SU-DHL-6 (cell line): ENCODE data around the gene UMODL1.

ENCODE experiments used
- H2AFZ ChIP-seq: fragments of 200-600 bp; sonication (generic); 2 replicates; pipeline ENCODE4 v1.6.1; 2014; ENCODE audit warnings: low read depth, mild to moderate bottlenecking, moderate library complexity, mixed read lengths, antibody characterized with exemption, low read length; ENCODE audit not compliant: severe bottlenecking
- H3F3A ChIP-seq: fragments of 200-600 bp; shearing (Covaris generic); 2 replicates; pipeline ENCODE4 v1.6.0; 2016; ENCODE audit warnings: antibody characterized with exemption, mild to moderate bottlenecking; ENCODE audit not compliant: insufficient read depth
- H3K27ac ChIP-seq: fragments of 200-600 bp; sonication (generic); 2 replicates; pipeline ENCODE4 v1.5.1; 2016; ENCODE audit warnings: low read depth, mild to moderate bottlenecking, low read length, moderate library complexity, mixed read lengths
- H3K27me3 ChIP-seq: fragments of 200-600 bp; sonication (generic), shearing (Covaris generic); 2 replicates; pipeline ENCODE4 v1.6.0; 2014; ENCODE audit warnings: mild to moderate bottlenecking, low read length
- H3K36me3 ChIP-seq: fragments of 200-600 bp; sonication (generic); 2 replicates; pipeline ENCODE4 v1.6.1; 2014; ENCODE audit warnings: mild to moderate bottlenecking, low read length, mixed read lengths
- H3K4me2 ChIP-seq: fragments of 300-600, 200-600 bp; shearing (Covaris generic), sonication (generic); 2 replicates; pipeline ENCODE4 v1.6.0; 2014; ENCODE audit warnings: low read length, low read depth, mild to moderate bottlenecking; ENCODE audit not compliant: poor library complexity, severe bottlenecking
- H3K4me3 ChIP-seq: fragments of 200-600 bp; sonication (generic); 2 replicates; pipeline ENCODE4 v1.5.1; 2014; ENCODE audit warnings: antibody characterized with exemption, low read length, mild to moderate bottlenecking, mixed read lengths; ENCODE audit not compliant: insufficient read depth, poor library complexity, severe bottlenecking
- H3K79me2 ChIP-seq: fragments of 200-600 bp; sonication (generic); 2 replicates; pipeline ENCODE4 v1.6.1; 2014; ENCODE audit warnings: mild to moderate bottlenecking, low read length, moderate library complexity; ENCODE audit not compliant: insufficient read depth
- H3K9ac ChIP-seq: fragments of 200-600 bp; sonication (generic); 2 replicates; pipeline ENCODE4 v1.7.0; 2014; ENCODE audit warnings: mild to moderate bottlenecking, low read length
- H3K9me2 ChIP-seq: fragments of 200-600 bp; sonication (generic); replicated peaks from 2 replicates; pipeline ENCODE4 v1.6.1; 2014; ENCODE audit warnings: low read length; ENCODE audit not compliant: insufficient read depth
- H3K9me3 ChIP-seq: fragments of 200-600 bp; sonication (generic); 2 replicates; pipeline ENCODE4 v1.6.1; 2014; ENCODE audit warnings: low read length, mixed read lengths; ENCODE audit not compliant: insufficient read depth
- H4K20me1 ChIP-seq: fragments of 200-600 bp; sonication (generic); 2 replicates; pipeline ENCODE4 v1.6.1; 2014; ENCODE audit warnings: low read depth, mild to moderate bottlenecking, antibody characterized with exemption, low read length, moderate library complexity, mixed read lengths
- CTCF ChIP-seq: fragments of 200-600 bp; sonication (generic); IDR thresholded peaks from one replicate; pipeline ENCODE4 v1.5.1; 2017; ENCODE audit warnings: antibody characterized with exemption, mild to moderate bottlenecking, low read length, moderate library complexity; ENCODE audit not compliant: insufficient read depth, poor library complexity, severe bottlenecking
- EZH2phosphoT487 ChIP-seq: fragments of 200-600 bp; sonication (generic), shearing (Covaris generic); conservative IDR thresholded peaks from 2 replicates; pipeline ENCODE4 v1.6.1; 2018; ENCODE audit warnings: mild to moderate bottlenecking, antibody characterized with exemption, low read length, moderate library complexity, mixed read lengths

Gene UMODL1

GRCh38 chr21:42159560-42160110, 88.5 kb downstream of the UMODL1 start:
- Histone ChIP-seq H3K36me3 (no peaks in the 10 kb centered on the region), H3K4me2 (no peak overlapping the region), H3K79me2 (no peaks in the 10 kb centered on the region), H3K9ac (no peak overlapping the region), H2AFZ (no peak overlapping the region), H4K20me1 (no peaks in the 10 kb centered on the region), H3F3A (no peaks in the 10 kb centered on the region), H3K9me3 (no peaks in the 10 kb centered on the region), H3K27me3 (no peaks in the 10 kb centered on the region), H3K27ac (no peak overlapping the region), H3K4me3 (no peak overlapping the region), H3K9me2 (no peaks in the 10 kb centered on the region)
- TF ChIP-seq EZH2phosphoT487, result no peak
- TF ChIP-seq CTCF, result no peak

DNA sequence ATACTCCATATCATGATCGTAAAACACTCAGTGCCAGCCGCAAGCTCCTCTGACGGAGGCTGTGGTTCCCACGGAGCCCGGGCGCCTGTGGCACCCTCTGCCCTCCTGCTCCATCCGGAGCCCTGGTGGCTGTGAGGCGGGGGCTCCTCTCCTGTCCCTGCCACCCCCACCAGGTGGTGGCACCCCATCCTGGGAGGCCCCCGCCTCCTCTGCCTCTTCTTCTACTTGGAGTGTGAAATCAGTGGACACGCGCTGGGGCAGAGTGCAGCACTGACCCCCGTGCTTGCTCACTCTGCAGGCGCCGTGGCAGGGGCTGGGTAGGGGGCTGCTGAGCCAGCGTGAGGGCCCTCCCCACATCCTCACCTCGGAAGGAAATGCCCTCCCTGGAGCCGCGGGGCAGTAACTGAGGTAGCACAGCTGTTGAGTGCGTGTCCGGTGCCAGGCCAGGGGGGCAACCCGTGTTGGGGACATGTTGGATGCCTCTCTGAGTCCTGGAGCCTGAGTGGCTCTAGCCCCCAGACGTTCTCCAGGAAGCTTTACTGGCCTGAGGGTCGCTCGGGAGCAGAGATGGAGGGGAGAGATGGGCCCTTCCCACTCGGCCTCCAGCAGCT, 89.1 kb downstream of the UMODL1 start:
- H3K36me3 ChIP-seq, result no peaks in the 10 kb centered on the region
- H3K9me2 ChIP-seq, result no peaks in the 10 kb centered on the region
- no peak overlapping the region for H3K9ac ChIP-seq
- no peak overlapping the region for H3K4me2 ChIP-seq
- H3F3A ChIP-seq, result no peaks in the 10 kb centered on the region
- H3K27me3 ChIP-seq, result no peaks in the 10 kb centered on the region
- H3K9me3 ChIP-seq, result no peaks in the 10 kb centered on the region
- H4K20me1 ChIP-seq, result no peaks in the 10 kb centered on the region
- no peak overlapping the region for H3K27ac ChIP-seq
- no peaks in the 10 kb centered on the region for H3K79me2 ChIP-seq
- H2AFZ ChIP-seq, result no peak overlapping the region
- TF ChIP-seq EZH2phosphoT487 (no peak), CTCF (no peak)
- no peak overlapping the region for H3K4me3 ChIP-seq

DNA sequence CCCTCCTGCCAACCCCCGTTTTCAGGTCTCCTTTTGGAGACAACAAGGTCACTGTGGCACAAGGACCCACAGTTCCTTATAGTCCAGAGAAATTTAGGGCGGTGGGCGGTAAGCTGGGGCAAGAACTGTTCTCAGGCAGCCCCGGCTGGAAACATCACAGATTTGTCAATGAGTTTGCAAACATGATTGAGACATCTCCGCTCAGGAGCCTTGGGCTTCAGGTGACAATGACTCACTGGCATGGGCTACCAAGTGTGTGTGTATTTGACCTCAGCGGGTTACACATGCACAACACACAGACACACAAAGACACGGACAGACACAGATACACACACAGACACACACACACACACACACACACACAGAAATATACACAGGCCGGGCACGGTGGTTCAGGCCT, 89.6 kb downstream of the UMODL1 start:
- no peak overlapping the region for H3K4me2 ChIP-seq

More for the DNA sequence above, 89.6 kb downstream of the UMODL1 start:
- Histone ChIP-seq H3K36me3 (no peaks in the 10 kb centered on the region), H3F3A (no peaks in the 10 kb centered on the region), H3K4me3 (no peak overlapping the region), H3K9ac (no peak overlapping the region), H3K27ac (no peak overlapping the region), H3K9me2 (no peaks in the 10 kb centered on the region), H2AFZ (no peak overlapping the region), H4K20me1 (no peaks in the 10 kb centered on the region), H3K9me3 (no peaks in the 10 kb centered on the region), H3K27me3 (no peaks in the 10 kb centered on the region), H3K79me2 (no peaks in the 10 kb centered on the region)
- TF ChIP-seq CTCF (no peak), EZH2phosphoT487 (no peak)
